GM13976 (cell line): ENCODE results near the gene CD3D.
A peak's percentile ranks its signal among the peaks of the same experiment; 100 is the strongest.

Source experiments
- DNase-seq: peaks from one replicate; pipeline ENCODE4 v3.0.0; 2012; ENCODE audit warnings: low spot score
- CTCF ChIP-seq: IDR thresholded peaks from 2 replicates; pipeline ENCODE4 v1.5.1; 2012; ENCODE audit warnings: borderline replicate concordance, mild to moderate bottlenecking; ENCODE audit not compliant: insufficient read depth; ENCODE audit errors: extremely low read depth, missing control alignments, control extremely low read depth
- in situ Hi-C: fragments of 300-500 bp; cut with MboI; formaldehyde crosslinking; loops from one replicate; pipeline ENCODE4 v1.12.0; 2022; ENCODE audit warnings: low sequenced_read_pairs, mixed read lengths, inconsistent platforms; ENCODE audit not compliant: unreplicated experiment

CD3D gene

GRCh38 chr11:118295815-118296454 lies 46.6 kb downstream of the CD3D start:
- TF ChIP-seq CTCF, result peak; percentile 59
- in situ Hi-C loops, result loop anchor here (10.0 kb wide), 1 partner anchor 101 kb away; no protein-coding TSS in a partner anchor
- DNase-seq, result peak; percentile 41

DNA sequence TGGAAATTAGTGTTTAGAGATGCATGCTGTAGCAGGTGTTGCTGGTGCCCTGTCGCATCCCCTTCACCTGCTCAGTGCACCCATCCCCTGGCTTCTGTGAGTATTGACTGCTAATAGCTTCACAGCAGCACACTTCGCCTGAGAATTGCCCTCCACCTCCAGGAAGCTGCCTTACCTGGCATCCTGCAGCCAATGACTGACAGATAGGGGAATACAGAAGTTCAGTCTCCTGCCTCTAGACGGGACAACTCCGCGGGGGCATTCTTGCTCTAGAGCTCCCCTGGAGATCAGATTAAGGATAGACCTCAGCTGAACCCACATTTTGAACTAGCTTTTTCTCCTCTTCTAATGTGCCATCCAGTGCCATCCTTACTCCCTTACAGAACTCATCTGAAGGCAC lies 47.3 kb downstream of the CD3D start:
- in situ Hi-C loops, result loop anchor here (10.0 kb wide), 1 partner anchor 100 kb away; no protein-coding TSS in a partner anchor
- no peak for DNase-seq
- TF ChIP-seq CTCF, result no peak

DNA sequence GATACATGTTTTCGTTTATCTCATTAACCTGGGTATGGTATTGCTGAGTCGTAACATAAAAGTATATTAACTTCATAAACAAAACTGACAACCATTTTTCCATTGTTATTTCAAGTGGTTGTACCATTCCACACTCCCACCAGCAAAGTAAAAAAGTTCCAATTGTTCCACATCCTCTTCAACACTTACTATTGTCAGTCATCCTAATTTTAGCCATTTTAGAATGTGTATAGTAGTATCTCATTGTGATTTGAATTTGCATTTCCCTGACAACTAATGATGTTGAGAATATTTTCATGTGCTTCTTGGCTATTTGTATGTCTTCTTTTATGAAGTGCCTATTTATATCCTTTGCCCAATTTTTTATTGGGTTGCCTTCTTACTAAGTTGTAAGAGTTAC lies 48.5 kb downstream of the CD3D start:
- in situ Hi-C loops, result loop anchor here (10.0 kb wide), 1 partner anchor 99 kb away; no protein-coding TSS in a partner anchor
- no peak for DNase-seq

DNA sequence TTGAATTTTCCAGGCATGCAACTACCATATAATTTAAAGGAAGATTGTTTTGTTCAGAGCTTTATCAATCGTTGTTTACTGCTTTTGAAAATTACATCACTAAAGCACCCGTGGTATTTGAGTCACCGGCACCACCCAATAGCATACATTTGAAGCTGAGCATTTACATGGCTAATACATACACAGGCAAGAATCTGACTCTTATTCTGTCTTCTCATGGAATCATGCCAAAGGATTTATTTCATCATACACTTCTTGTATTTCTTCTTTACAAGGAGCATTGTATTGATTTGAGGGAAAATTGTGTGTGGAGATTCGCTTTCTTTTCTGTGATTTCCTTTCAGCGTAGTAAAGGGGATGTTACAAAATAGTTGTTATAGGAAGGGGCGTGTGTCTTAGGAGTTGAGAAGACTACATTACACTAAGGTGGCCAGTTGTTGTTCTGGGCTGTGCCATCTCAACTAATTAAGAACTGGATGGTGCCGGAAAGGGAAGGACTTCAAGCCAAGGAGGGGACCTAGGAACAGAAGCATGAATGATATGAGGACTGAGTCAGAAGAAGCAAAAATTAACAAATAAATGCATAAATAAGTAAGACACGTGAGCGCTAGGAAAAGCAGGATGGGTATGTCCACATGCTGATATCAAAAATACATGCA lies 50.9 kb downstream of the CD3D start:
- no peak for DNase-seq
- in situ Hi-C loops, result loop anchor here (10.0 kb wide), 1 partner anchor 97 kb away; no protein-coding TSS in a partner anchor
- TF ChIP-seq CTCF, result no peak

More for the DNA sequence above, 48.5 kb downstream of the CD3D start:
- TF ChIP-seq CTCF, result no peak

- peak; percentile 66 for TF ChIP-seq CTCF
- in situ Hi-C loops, result loop anchor here (10.0 kb wide), 1 partner anchor 96 kb away; no protein-coding TSS in a partner anchor
- DNase-seq, result peak; percentile 48
Observed at GRCh38 chr11:118290923-118291322, 51.6 kb downstream of the CD3D start.

- no peak for DNase-seq
- TF ChIP-seq CTCF, result no peak
- in situ Hi-C loops, result no loop called here
Observed at GRCh38 chr11:118289401-118289800, 53.1 kb downstream of the CD3D start.
